K562 (cell line): ENCODE measurements around the gene RAE1. TPM values are rescaled to one million over a fixed set of nuclear protein-coding genes. Genes with fewer than 3 reads are reported as not detected.

Experiments used
- CAMTA2 ChIP-seq: fragments of 250-450 bp; sonication (Bioruptor Pico); conservative IDR thresholded peaks from 2 replicates; pipeline ENCODE4 v1.5.1; 2022
- CHCHD3 ChIP-seq: fragments of 250-450 bp; sonication (Bioruptor Pico); IDR thresholded peaks from 2 replicates; pipeline ENCODE4 v2.1.2; 2022; ENCODE audit warnings: mild to moderate bottlenecking
- CREB1 ChIP-seq, 2 experiments: sonication (generic) in 1 of 2; formaldehyde crosslinking in 1 of 2; IDR thresholded peaks; 2 replicates each; pipeline versions ENCODE4 v1.6.1 to v1.8.0; 2012 to 2022; ENCODE audit warnings: inconsistent platforms in 1 of 2, mild to moderate bottlenecking in 1 of 2, missing genetic modification reagents in 1 of 2, moderate library complexity in 1 of 2
- MXI1 ChIP-seq: IDR thresholded peaks from 2 replicates; pipeline ENCODE4 v1.6.1; 2011; ENCODE audit warnings: low read depth, mild to moderate bottlenecking, improper control_type of control experiment, low read length
- NFXL1 ChIP-seq: fragments of 450-650 bp; formaldehyde crosslinking; IDR thresholded peaks from 2 replicates; pipeline ENCODE4 v1.4.0; 2021; ENCODE audit warnings: mild to moderate bottlenecking
- NR1H2 ChIP-seq: sonication (generic); formaldehyde crosslinking; IDR thresholded peaks from 2 replicates; pipeline ENCODE4 v1.4.0; 2020; ENCODE audit warnings: mild to moderate bottlenecking, missing genetic modification reagents
- NR2C1 ChIP-seq, 2 experiments: fragments of 450-650 bp; IDR thresholded peaks; 2 replicates each; pipeline ENCODE4 v1.6.1; 2017; ENCODE audit warnings: mild to moderate bottlenecking in 2 of 2, antibody characterized with exemption in 1 of 2, inconsistent platforms in 1 of 2, missing compliant biosample characterization in 1 of 2, missing genetic modification characterization in 1 of 2
- OTX1 ChIP-seq: fragments of 450-650 bp; formaldehyde crosslinking; IDR thresholded peaks from 2 replicates; pipeline ENCODE4 v1.4.0; 2022; ENCODE audit warnings: mild to moderate bottlenecking
- SAP30 ChIP-seq: fragments of 200-600 bp; sonication (generic); IDR thresholded peaks from 2 replicates; pipeline ENCODE4 v1.6.1; 2012; ENCODE audit warnings: borderline replicate concordance, low read depth, mild to moderate bottlenecking, moderate library complexity, low read length, control low read depth, inconsistent platforms; ENCODE audit not compliant: insufficient read depth, poor library complexity, severe bottlenecking
- SMARCE1 ChIP-seq: fragments of 450-650 bp; IDR thresholded peaks from 2 replicates; pipeline ENCODE4 v1.7.1; 2016; ENCODE audit warnings: mild to moderate bottlenecking
- SNIP1 ChIP-seq: fragments of 450-650 bp; IDR thresholded peaks from 2 replicates; pipeline ENCODE4 v1.7.1; 2017; ENCODE audit warnings: low read depth, mild to moderate bottlenecking
- SOX6 ChIP-seq: fragments of 450-650 bp; IDR thresholded peaks from 2 replicates; pipeline ENCODE4 v1.6.1; 2014; ENCODE audit warnings: mild to moderate bottlenecking
- TAF7 ChIP-seq: fragments of 450-650 bp; IDR thresholded peaks from 2 replicates; pipeline ENCODE4 v1.6.1; 2016; ENCODE audit warnings: missing genetic modification characterization, missing compliant biosample characterization
- TCF7 ChIP-seq: sonication (generic); IDR thresholded peaks from 2 replicates; pipeline ENCODE4 v1.6.1; 2016; ENCODE audit warnings: antibody characterized with exemption, borderline replicate concordance
- ZC3H4 ChIP-seq: sonication (generic); formaldehyde crosslinking; IDR thresholded peaks from 2 replicates; pipeline ENCODE4 v1.9.0; 2021; ENCODE audit warnings: missing genetic modification reagents, borderline replicate concordance
- ZKSCAN1 ChIP-seq: fragments of 150-350 bp; IDR thresholded peaks from 2 replicates; pipeline ENCODE4 v1.6.1; 2016; ENCODE audit warnings: low read depth, low read length
- ZNF23 ChIP-seq: fragments of 250-450 bp; sonication (Bioruptor Pico); IDR thresholded peaks from 2 replicates; pipeline ENCODE4 v1.4.0; 2020; ENCODE audit warnings: mild to moderate bottlenecking
- ZNF444 ChIP-seq: fragments of 250-450 bp; sonication (Bioruptor Pico); IDR thresholded peaks from 2 replicates; pipeline ENCODE4 v1.4.0; 2020; ENCODE audit warnings: mild to moderate bottlenecking, moderate library complexity
- ZNF507 ChIP-seq: conservative IDR thresholded peaks from 2 replicates; pipeline ENCODE4 v1.6.1; 2017; ENCODE audit warnings: missing genetic modification characterization, missing compliant biosample characterization
- ZNF561 ChIP-seq: fragments of 450-650 bp; formaldehyde crosslinking; conservative IDR thresholded peaks from 2 replicates; pipeline ENCODE4 v1.4.0; 2020; ENCODE audit warnings: mild to moderate bottlenecking, moderate library complexity
- ZNF79 ChIP-seq: fragments of 250-450 bp; sonication (Bioruptor Pico); IDR thresholded peaks from 2 replicates; pipeline ENCODE4 v1.4.0; 2020; ENCODE audit warnings: low read depth, mild to moderate bottlenecking, moderate library complexity
- polyA plus RNA-seq, 8 experiments: library from polyadenylated mRNA; depleted of rRNA in 4 of 8; stranded (reverse) in 5 of 8; unstranded in 3 of 8; fragments of >200 nt; fragmentation: Nextera tagmentation in 2 of 8; fragmentation: Illumina TruSeq in 1 of 8; extraction: Ambion mirVana in 2 of 8; extraction: Trizol in 1 of 8; gene quantifications; 2 replicates each; pipeline versions ENCODE4 v1.2.1 to v1.2.3, GENCODE V29; 2011 to 2014; ENCODE audit warnings: inconsistent platforms in 1 of 8, missing spikeins in 1 of 8
- total RNA-seq, 7 experiments: library from RNA; depleted of rRNA in 6 of 7; stranded (reverse); fragments of >200 nt in 6 of 7; fragmentation: Illumina TruSeq in 2 of 7; extraction: Trizol in 2 of 7; gene quantifications; 2 replicates each; pipeline versions ENCODE4 v1.2.1 to v1.2.3, GENCODE V29; 2011 to 2021; ENCODE audit warnings: low replicate concordance in 1 of 7
- TF ChIP-seq, protein P1 (sequence below), 2 experiments: fragments of 450-650 bp; IDR thresholded peaks; 2 replicates each; pipeline ENCODE4 v1.6.1; 2016; ENCODE audit warnings: mild to moderate bottlenecking in 2 of 2, borderline replicate concordance in 1 of 2, low read depth in 1 of 2, moderate library complexity in 1 of 2

Gene RAE1
- total and polyA plus RNA-seq, 9 of the 15 experiments (the other 6 are each of a cell fraction or from before 2014, with no cell fraction given): 33.7 to 248 (median 77.7) TPM

- TF ChIP-seq NR2C1 (IDR thresholded peaks at IDR 0.05): peak; percentile 65
- TF ChIP-seq NR2C1 (tag; IDR thresholded peaks at IDR 0.05): peak; percentile 63
- peak; percentile 94 for TF ChIP-seq SMARCE1
- no peak for TF ChIP-seq ZNF444 (CRISPR knock-in tag)
- 0 out of 2 replicates have a peak, but pooled peaks have one; percentile 18 for TF ChIP-seq OTX1 (CRISPR knock-in tag)
- peak; percentile 49; the same call in 1 of the 2 replicates for TF ChIP-seq CREB1 (IDR thresholded peaks at IDR 0.05)
- peak; percentile 69 for TF ChIP-seq CREB1 (CRISPR knock-in tag; IDR thresholded peaks at IDR 0.05)
- no peak for TF ChIP-seq NR1H2 (CRISPR knock-in tag)
- no peak for TF ChIP-seq CHCHD3 (CRISPR knock-in tag)
- TF ChIP-seq ZNF507 (tag): no peak
- peak; percentile 93 for TF ChIP-seq SOX6
- TF ChIP-seq NFXL1 (CRISPR knock-in tag): no peak
- TF ChIP-seq MXI1: no peak; the same call in 1 of the 2 replicates
- no peak for TF ChIP-seq ZNF79
- TF ChIP-seq TAF7 (tag): no peak
- TF ChIP-seq ZC3H4: no peak
- TF ChIP-seq SAP30: peak; percentile 47
- no peak; the same call in 1 of the 2 replicates for TF ChIP-seq CAMTA2 (CRISPR knock-in tag)
- TF ChIP-seq SNIP1: no peak
- TF ChIP-seq ZNF561 (CRISPR knock-in tag): no peak
- TF ChIP-seq, protein P1, sequence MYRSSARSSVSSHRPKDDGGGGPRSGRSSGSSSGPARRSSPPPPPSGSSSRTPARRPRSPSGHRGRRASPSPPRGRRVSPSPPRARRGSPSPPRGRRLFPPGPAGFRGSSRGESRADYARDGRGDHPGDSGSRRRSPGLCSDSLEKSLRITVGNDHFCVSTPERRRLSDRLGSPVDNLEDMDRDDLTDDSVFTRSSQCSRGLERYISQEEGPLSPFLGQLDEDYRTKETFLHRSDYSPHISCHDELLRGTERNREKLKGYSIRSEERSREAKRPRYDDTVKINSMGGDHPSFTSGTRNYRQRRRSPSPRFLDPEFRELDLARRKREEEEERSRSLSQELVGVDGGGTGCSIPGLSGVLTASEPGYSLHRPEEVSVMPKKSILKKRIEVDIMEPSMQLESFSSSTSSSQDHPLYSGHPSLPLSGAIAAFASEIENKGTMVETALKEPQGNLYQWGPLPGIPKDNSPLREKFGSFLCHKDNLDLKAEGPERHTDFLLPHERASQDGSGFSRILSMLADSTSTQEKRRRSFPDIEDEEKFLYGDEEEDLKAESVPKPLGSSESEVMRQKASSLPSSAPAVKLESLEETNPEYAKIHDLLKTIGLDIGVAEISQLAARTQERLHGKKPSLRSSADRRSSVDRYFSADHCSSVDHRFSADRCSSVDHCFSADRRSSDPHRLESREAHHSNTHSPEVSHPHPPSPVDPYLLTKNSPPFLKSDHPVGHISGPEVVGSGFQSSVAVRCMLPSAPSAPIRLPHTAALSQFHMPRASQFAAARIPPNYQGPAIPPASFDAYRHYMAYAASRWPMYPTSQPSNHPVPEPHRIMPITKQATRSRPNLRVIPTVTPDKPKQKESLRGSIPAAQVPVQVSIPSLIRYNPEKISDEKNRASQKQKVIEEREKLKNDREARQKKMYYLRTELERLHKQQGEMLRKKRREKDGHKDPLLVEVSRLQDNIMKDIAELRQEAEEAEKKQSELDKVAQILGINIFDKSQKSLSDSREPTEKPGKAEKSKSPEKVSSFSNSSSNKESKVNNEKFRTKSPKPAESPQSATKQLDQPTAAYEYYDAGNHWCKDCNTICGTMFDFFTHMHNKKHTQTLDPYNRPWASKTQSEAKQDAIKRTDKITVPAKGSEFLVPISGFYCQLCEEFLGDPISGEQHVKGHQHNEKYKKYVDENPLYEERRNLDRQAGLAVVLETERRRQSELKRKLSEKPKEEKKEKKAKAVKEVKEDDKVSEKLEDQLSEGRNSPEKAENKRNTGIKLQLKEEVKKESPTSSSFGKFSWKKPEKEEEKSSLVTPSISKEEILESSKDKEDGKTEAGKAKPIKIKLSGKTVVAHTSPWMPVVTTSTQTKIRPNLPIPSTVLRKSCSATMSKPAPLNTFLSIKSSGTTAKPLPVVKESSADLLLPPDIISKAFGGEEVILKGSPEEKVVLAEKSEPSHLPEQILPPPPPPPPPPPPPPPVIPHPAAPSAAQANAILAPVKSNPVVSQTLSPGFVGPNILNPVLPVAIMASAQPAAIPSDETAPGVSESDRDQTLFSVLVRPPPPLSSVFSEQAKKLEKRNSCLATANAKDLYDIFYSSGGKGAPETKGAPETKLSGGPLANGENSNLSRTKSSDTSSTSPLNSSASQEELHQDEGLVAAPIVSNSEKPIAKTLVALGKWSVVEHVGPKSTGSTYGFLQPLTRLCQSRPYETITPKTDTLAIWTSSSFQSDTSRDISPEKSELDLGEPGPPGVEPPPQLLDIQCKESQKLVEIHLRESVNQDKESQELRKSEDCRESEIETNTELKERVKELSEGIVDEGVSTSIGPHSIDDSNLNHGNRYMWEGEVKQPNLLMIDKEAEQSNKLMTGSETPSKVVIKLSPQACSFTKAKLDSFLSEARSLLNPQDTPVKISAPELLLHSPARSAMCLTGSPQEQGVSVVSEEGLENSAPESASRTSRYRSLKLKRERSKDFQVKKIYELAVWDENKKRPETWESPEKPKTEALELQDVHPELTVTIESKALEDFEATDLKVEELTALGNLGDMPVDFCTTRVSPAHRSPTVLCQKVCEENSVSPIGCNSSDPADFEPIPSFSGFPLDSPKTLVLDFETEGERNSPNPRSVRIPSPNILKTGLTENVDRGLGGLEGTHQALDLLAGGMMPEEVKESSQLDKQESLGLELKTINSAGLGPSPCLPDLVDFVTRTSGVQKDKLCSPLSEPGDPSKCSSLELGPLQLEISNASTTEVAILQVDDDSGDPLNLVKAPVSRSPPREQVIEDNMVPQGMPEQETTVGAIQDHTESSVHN (IDR thresholded peaks at IDR 0.05; ENCODE audit: borderline replicate concordance in 1 of 2, low read depth in 1 of 2): peak in 1 of 2 experiments; percentile 62; a peak in 1 of 4 replicates
- no peak for TF ChIP-seq TCF7
- peak; percentile 14; the same call in 1 of the 2 replicates for TF ChIP-seq ZKSCAN1
- no peak for TF ChIP-seq ZNF23 (CRISPR knock-in tag)
Measured at GRCh38 chr20:57409672-57410397, 58.8 kb downstream of the RAE1 start (continued).
